NB4 (cell line): ENCODE results near the gene STC2.
A peak's percentile ranks its signal among the peaks of the same experiment; 100 is the strongest.

Source experiments
- DNase-seq: peaks from one replicate; pipeline ENCODE4 v3.0.0; 2010; ENCODE audit warnings: low read depth
- H3K4me3 ChIP-seq: one replicate; pipeline ENCODE4 v1.5.1; 2011; ENCODE audit warnings: mild to moderate bottlenecking, low read depth, low read length, moderate library complexity
- CTCF ChIP-seq: IDR thresholded peaks from one replicate; pipeline ENCODE4 v1.5.1; 2012; ENCODE audit warnings: low read depth, low read length
- MAX ChIP-seq: IDR thresholded peaks from 2 replicates; pipeline ENCODE4 v1.6.1; 2011; ENCODE audit warnings: low read depth, low read length
- MYC ChIP-seq: IDR thresholded peaks from 2 replicates; pipeline ENCODE4 v1.6.1; 2011; ENCODE audit warnings: low read depth, low read length
- POLR2A ChIP-seq: IDR thresholded peaks from 2 replicates; pipeline ENCODE4 v1.6.1; 2011; ENCODE audit warnings: mild to moderate bottlenecking; ENCODE audit not compliant: insufficient read length; ENCODE audit errors: extremely low read depth

Gene STC2

GRCh38 chr5:173342813-173343755, 14.9 kb upstream of the STC2 start:
- no peak for DNase-seq
- no peak overlapping the region for H3K4me3 ChIP-seq
- TF ChIP-seq MYC (no peak), POLR2A (no peak), MAX (no peak), CTCF (no peak)

- TF ChIP-seq POLR2A (no peak), MYC (no peak), MAX (no peak), CTCF (no peak)
- DNase-seq: peak; percentile 47
- H3K4me3 ChIP-seq: no peak overlapping the region
Observed at GRCh38 chr5:173341961-173342430, 13.8 kb upstream of the STC2 start.

- DNase-seq: no peak
- TF ChIP-seq POLR2A (no peak), MYC (no peak), MAX (no peak), CTCF (no peak)
- H3K4me3 ChIP-seq: no peak overlapping the region
Observed at GRCh38 chr5:173340984-173341383, 12.8 kb upstream of the STC2 start.

- H3K4me3 ChIP-seq: no peak overlapping the region
- DNase-seq: no peak
- TF ChIP-seq MAX: no peak
- no peak for TF ChIP-seq POLR2A
- no peak for TF ChIP-seq CTCF
- TF ChIP-seq MYC: no peak
Observed at GRCh38 chr5:173340451-173340850, 12.2 kb upstream of the STC2 start.

- no peak for TF ChIP-seq POLR2A
- no peak for TF ChIP-seq CTCF
- TF ChIP-seq MYC: no peak
- TF ChIP-seq MAX: no peak
- DNase-seq: no peak
- no peak overlapping the region for H3K4me3 ChIP-seq
Observed at GRCh38 chr5:173339286-173339685, 11.1 kb upstream of the STC2 start.
